AG08395 (cell line): ENCODE results near the gene CHRFAM7A.
"Not testable (repeated sequence)": the region's sequence is repeated elsewhere in the genome, so short reads cannot be mapped to it uniquely, and the experiment has no call there.

Experiments
- DNase-seq: peaks from one replicate; pipeline ENCODE4 v3.0.0; 2012; ENCODE audit warnings: mixed read lengths, low spot score

The CHRFAM7A gene

DNA sequence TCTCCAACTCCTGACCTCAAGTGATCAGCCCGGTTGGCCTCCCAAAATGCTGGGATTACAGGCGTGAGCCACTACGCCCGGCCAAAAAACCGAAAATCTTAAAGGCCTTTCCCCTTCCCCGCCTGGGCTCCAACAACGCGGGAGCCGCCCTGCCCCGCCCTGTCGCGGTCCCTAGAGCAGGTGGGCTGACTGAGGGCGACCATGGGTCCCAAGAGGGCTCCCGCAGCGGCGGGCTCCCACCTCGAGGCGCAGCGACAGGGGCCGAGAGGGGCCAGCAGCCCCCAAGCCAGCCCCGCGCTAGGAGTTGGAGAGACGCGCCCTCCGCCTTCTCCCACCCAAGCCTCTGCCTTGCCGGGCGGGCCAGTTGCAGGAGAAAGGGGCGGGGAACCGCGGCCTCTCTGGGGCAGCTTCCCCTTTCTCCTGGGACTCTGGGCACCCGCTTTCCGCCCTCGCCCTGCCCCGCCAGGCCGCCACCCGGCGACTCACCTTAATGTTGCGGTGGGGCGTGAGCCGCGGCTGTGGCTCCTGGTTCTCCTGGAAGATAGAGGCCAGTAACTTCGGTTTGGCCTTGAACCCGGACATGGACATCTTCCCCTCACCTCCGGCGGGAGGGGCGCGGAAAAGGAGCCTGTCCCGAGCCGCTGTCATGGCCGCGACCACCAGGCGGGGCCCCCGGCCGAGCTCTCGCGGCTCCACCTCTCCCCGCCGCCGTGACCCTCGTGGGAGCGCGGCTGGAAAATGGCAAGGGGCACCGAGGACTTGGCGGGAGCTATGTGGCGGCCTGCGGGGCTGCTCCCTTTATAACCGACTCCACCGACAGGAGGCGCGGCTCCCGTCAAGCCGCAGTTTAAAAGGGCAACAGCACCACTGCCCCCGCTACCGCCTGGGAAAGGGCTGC is at the start of gene CHRFAM7A:
Gene CHRFAM7A (minus strand): TSS at position 775 of the 898 bp plus-strand sequence. CDS start 10,189 bp downstream, outside the sequence.
- not testable (repeated sequence) for DNase-seq

DNA sequence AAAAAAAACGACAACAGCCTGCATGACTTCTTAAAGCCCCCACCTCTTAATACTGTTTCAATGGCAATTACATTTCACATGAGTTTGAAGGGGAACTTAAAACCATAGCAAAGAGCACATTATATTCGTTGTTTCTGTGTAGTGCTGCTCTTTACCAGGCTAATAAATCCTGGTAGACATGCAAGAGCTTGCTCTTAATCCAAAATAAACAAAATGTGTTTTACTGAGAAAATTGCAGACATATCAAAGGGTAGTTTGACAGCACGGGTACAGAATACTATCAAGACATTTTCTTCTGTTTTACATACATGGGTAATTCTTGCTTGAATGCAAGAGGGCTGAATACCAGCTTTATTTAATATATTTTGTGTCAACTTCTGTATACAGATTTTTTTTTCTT is 45.0 kb upstream of the CHRFAM7A start:
- DNase-seq: not testable (repeated sequence)

DNA sequence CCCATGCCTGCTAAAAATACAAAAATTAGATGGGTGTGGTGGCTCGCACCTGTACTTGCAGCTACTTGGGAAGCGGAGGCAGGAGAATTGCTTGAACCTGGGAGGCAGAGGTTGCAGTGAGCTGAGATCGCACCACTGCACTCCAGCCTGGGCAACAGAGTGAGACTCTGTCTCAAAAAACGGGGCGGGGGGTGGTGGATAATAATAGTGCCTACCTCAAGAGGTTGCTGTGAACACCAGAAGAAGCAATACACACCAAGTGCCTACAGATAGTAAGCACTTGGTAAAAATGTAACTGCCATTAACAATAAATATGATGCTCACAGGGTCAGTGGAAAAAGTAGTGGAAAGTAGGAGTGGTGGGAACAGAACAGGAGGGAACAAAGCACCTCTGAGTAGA is 42.5 kb upstream of the CHRFAM7A start:
- DNase-seq: not testable (repeated sequence)

DNA sequence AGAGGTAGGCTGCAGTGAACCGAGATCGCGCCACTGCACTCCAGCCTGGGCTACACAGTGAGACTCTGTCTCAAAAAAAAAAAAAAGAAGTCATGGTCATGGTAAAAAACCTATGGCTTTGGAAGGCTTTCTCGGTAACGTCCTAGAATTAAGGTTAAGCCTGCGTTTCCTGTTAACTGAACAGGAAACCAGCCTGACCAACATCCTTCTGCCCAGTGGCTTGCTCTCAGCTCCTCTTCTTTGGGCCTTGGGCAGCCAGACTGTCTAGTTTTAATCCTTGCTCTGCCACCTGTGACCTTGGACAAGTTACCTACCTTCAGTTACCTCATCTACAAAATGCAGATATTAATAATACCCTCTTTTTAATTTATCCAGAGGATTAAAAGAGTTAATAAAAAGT is 27.4 kb upstream of the CHRFAM7A start:
- not testable (repeated sequence) for DNase-seq

DNA sequence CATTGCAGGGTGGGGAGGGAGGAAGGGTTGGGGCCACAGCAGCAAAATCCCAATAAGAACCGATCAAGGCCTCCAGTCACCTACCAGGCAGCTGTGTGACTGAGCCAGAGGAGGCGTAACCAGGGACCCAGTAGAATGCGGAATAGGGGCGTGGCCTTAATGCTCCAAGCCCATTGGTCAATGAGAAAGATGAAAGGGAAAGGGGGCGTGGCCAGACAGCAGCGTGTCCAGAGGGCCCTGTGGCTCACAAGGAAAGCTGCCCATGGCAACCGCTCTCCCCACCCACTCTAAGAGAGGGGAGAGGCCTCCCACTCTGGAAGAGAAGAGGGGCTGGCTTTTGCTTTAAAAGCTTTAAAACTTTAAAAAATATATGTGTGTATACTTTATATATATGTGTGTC is 20.8 kb upstream of the CHRFAM7A start, which contains the start of gene GOLGA8R:
Gene GOLGA8R (minus strand): TSS at position 101 of the 400 bp plus-strand sequence. CDS start 98 bp downstream, at position 3.
- not testable (repeated sequence) for DNase-seq

DNA sequence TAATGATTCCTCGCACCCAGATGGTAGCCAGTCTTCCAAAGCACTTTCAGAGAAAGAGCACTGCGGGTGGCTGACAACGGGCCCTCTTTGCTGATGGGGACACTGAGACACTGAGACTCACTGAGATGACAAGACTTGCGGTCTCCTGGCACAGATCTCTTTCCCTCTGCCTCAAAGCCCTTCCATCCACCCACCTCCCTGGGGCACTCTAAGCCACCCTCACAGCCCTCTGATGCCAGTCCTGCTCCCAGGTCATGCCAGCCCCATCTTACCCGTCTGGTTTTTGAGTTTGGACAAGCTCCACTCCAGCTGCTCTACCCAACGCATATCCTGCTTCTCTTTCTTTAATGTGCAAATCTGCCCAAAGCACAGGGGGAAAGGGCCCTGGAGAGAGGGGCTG is 14.3 kb upstream of the CHRFAM7A start:
- not testable (repeated sequence) for DNase-seq

DNA sequence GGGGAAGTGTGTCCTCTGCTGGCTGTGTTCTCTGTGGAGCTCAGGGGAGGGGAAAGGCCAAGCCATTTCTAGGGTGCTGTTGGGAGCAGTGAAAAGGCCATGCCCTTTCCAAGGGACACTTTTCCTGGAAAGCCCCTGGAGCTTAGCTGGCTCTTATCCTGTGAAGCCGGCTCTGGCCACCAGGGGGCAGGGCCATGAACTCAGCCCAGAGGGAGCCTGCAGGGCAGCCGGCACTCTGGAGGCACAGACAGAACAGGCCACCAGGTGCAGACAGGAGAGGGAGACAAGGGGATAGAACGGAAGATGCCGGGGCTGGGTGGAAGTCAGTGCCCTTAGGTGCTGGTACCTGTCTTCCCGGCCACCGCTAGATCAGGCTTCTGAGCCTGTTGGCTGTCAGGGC is 5.6 kb upstream of the CHRFAM7A start:
- DNase-seq: not testable (repeated sequence)

DNA sequence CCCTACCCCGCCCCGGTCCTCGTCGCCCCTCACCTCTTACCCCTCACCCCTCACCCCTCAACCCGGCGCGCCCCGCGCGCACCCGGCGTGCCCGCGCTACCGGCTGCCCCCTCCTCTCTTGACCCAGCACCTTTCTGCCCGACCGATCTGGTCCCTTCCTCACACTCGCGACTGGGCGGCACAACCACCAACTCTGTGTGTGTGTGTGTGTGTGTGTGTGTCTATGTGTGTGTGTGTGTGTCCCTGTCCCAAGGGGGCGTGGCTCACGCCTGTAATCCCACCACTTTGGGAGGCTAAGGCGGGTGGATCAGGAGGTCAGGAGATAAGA is 288 bp upstream of the CHRFAM7A start:
- DNase-seq: not testable (repeated sequence)

DNA sequence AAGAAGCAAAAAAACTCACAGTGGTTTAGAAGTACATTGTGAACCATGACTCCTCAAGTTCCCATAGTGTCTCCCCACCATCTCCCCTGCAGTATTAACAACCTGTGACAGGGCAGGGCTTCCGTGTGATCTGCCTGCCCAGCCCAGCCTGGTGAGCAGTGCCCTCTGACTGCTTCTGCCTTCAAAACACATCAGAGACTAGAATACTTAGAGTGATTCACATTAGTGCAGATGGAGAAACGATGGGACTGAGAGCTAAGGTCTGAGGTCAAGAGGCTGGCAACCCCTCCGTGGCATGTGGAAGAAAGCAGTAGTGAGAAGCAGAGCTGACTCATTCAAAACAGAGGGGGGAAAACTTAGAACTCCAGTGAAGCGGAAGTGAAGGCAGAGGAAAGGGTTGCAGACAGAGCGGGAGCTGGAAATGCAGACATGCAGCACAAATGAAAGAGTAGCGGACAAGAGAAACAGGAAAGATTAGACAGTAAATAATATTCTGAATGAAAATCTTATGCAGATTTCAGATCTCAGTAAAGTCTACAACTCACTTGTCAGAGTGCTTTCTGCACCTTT is 6.9 kb downstream of the CHRFAM7A start:
- DNase-seq: not testable (repeated sequence)

DNA sequence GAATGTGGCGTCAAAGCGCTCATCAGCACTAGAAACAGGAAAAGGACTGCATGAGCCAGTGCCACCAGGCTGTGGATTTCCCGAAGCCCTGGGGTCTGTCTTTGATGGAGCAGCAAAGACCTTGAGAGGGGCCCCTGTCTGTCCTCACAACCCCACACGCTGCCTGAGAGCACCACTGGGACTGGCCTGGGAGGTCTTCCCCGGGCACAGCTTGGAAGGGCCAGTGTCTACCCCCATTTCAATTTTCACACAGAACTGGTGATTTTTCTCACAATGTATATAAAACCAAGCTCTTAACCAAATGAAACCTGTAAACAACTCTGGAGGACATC is 16.3 kb downstream of the CHRFAM7A start:
- not testable (repeated sequence) for DNase-seq

DNA sequence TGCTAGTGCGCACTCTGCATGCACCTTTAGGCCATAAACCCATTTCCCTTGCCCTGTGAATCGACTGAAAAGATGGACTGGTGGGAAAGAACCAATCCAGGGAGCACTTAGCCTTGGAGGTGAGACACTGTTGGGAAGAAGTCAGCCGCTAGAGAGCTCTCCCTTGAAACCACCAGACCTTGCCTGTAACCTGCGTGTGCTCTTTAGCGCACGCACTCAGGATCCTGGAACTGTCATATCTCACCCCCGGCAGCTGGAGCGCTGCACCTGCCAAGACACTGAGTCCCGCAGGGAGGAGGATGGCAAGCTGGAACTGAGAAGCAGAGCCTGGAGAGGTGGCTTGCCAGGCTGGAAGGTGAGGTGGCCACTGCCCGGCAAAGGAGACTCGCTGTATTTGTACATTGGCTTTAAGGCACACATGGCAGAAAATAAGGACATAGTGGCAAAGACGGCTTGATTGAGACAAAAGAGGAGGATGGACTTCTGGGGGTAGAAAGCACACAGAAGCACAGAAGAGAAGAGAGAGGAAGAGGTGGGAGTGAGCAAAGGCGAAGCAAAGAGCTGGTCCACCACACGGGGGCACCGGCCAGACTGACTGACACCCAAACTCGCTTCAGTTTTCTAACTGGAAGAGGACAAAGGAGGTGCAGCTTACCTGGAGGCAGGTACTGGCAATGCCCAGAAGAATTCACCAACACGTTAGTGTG is 16.8 kb downstream of the CHRFAM7A start:
- not testable (repeated sequence) for DNase-seq

DNA sequence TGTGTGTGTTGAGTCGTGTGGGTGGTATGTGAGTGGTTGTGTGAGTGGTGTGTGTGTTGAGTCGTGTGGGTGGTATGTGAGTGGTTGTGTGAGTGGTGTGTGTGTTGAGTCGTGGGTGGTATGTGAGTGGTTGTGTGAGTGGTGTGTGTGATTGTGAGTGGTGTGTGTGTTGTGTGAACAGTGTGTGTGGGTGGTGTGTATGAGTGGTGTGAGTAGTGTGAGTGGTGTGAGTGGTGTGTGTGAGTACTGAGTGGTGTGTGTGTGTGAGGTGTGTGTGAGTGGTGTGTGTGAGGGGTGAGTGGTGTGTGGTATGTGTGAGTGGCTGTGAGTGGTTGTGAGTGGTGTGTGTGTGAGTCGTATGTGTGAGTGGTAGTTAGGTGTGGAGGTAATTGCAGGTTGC is 17.5 kb downstream of the CHRFAM7A start:
- not testable (repeated sequence) for DNase-seq

DNA sequence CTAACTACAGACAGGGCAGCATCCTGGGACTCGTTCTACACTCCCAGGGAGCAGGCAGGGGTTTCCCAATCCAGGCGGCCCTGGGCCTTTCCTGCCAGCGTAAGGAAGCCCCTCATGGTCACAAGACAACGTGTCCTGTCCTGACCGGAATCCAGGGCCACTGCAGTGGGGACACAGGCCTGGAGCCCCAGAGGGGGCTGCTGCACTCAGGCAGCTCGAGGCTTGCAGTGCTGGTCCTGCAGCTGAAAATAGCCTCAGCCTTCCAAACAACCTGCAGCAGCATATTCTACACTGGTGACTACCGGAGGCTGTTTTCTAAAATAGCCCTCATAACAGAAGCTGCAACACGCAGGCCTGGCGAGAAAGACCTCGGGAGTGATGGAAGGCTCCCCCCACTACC is 18.5 kb downstream of the CHRFAM7A start:
- not testable (repeated sequence) for DNase-seq

DNA sequence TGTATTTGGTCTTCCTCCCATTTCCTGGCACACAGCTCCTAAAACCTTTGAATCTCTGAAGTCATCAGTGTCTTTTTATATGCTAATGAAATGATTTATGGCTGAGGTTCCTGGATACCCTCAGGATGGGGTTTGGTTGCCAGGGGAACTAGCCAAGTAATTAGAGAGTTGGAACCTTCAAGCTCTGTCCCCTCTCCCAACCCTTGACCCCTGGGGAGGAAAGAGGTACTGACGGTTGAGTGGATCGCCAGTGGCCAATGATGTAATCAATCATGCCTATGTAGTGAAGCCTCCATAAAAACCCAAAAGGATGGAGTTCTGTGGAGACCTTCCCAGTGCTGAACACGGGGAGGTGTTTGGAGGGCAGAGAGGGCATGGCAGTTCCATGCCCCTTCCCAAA is 25.1 kb downstream of the CHRFAM7A start:
- not testable (repeated sequence) for DNase-seq

DNA sequence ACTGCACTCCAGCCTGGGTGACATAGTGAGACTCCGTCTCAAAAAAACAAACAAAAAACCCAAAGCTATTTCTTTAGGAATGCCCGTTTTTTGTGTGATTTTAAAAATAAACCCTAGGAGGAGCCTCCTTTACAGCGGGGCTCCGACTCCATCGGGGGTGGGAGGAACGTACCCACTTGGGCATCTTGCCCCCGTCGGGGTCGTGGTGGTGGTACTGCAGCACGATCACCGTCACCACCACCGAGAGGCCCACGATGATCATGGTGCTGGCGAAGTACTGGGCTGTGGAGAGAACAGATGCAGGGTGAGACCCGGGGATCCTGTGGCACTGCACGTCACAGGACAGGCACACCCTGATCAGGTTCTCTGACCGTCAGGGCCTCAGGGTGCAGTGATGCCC is 26.1 kb downstream of the CHRFAM7A start:
- not testable (repeated sequence) for DNase-seq

DNA sequence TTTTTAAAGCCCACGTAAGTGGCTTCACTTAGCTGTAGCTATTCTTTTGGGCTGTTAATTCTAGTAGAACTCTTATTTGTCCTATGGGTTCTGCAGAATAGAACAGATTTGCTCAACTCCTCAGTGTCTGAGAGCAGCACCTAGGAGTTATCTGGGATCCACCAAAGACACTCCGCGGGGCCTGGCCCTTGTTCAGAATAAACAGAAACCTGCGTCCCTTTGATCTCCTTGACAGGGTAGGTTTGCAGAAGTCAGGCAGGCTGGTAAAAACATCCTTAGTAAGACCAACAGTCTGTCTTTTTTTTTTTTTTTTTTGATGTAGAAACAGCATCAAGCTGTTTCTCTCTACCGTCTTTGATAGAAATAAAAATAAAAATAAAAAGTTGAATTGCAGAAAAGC is 31.9 kb downstream of the CHRFAM7A start:
- DNase-seq: not testable (repeated sequence)

DNA sequence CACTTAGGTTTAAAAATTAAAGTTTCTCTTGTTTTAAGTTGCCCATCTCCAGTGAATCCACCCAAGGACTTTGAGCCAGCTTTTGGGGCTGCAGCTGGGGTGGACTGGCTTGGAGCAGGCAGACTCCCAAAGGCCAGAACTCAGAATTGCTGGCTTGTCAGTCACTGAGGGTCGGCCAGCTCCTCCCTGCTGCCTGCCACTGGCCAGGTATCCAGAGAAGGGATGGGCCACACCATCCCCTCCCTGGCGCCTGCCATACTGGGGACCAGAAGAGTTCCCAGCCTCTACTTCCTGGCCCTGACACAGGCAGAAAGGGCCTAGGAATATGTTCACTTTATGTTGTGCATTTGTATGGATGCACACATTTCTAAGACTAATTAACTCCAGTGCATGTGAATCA is 32.4 kb downstream of the CHRFAM7A start:
- DNase-seq: not testable (repeated sequence)

DNA sequence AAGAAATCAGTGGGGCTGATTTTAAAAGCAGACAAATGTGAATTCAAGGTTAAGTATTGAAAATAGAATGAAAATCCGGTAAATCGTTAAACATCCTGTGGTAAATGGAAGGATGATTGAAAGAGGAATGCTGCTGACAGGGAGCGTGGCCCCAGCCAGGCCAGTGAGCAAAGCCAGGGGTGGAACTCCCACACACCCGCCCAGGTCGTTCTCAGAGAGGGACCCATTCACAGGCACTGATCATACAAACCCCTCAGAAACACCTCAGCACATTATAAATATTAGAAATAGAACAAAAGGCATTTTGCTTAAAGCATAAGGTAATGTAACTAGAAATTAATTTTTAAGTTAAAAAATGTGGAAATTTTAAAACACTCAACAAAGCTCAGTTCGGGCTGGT is 38.3 kb downstream of the CHRFAM7A start:
- DNase-seq: not testable (repeated sequence)

DNA sequence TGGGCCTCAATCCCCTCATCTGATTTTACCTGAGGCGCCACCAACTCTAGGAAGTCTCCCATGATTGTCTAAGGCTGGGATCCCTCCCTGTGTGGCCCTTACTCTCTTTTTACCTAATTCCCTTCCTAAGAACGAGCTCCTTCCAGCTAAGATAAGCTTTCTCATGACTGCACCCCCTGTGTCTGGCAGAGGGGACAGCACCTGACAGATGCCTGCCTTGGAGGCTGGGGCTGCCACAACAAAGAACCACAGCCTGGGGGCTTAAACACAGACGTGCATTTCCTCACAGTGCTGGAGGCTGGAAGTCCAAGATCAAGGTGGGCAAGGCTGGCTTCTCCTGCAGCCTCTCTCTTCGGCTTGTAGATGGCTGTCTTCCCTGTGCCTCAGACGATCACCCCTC is 43.5 kb downstream of the CHRFAM7A start:
- not testable (repeated sequence) for DNase-seq

DNA sequence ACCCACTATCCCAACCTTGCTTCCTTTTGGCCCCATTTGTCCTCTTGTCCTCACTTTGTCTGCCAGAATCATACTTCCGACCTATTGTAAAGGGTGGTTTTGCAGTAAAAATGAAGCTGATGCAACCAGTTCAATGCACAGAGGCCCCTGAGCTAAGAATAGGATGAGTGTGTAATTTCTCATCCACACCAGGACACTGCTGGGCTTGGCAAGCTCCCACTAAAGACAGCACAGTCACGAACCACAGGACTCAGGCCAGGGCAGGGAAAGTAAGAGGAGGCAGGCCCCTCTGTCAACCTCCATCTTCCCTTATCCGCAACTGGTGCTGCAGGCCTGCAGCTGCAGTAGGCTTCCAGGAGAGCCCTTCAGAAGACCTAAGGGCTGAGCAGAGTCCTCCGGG is 56.8 kb downstream of the CHRFAM7A start:
- DNase-seq: not testable (repeated sequence)

DNA sequence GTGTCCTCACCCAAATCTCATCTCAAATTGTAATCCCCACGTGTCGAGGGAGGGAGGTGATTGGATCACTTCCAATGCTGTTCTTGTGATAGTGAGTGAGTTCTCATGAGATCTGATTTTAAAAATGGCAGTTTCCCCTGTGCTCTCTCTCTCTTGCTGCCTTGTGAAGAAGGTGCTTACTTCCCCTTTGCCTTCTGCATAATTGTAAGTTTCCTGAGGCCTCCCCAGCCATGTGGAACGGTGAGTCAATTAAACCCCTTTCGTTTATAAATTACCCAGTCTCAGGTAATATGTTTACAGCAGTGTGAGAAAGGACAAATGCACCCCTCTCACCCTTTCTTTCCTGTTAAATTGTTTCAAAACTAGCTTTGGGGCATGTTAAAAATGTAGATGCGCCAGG is 59.2 kb downstream of the CHRFAM7A start:
- not testable (repeated sequence) for DNase-seq

DNA sequence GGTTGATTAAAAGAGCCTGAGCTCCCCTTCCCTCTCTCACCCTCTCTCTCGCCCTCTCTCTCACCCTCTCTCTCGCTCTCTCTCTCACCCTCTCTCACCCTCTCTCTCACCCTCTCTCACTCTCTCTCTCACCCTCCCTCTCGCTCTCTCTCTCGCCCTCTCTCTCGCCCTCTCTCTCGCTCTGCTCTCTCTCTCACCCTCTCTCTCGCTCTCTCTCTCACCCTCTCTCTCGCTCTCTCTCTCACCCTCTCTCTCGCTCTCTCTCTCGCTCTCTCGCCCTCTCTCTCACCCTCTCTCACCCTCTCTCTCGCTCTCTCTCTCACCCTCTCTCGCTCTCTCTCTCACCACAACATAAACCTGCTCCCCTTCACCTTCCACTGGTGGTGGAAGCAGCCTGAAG is 67.2 kb downstream of the CHRFAM7A start:
- DNase-seq: not testable (repeated sequence)

DNA sequence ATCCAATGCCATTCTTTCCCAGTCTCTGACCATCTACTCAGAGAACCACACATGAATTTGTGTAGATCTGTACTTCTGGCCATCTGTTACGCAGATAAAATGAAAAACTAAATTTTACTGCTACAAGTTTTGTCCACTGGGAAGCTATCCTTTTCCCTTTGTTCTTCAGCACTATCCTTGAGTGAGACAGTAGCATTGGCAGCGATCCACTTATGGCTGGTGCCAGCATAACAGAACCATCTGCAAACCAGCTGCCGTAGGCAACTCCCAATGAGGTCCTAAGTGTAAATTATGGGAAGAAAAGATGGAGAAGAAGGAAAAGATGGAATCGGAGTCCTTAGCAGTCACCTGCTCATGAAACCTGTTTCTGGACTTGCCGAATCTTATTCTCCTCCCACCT is 72.3 kb downstream of the CHRFAM7A start:
- DNase-seq: not testable (repeated sequence)
